HEK293 (cell line): ENCODE measurements around the gene POLR3A.

Source experiments
- CTCF ChIA-PET: fragments of 350-600 bp; formaldehyde crosslinking; extraction: SDS; loops from one replicate; lab custom pipeline; 2021; ENCODE audit warnings: antibody characterized with exemption; lab: Yijun Ruan, JAX
- POLR2A ChIA-PET: fragments of 300-600 bp; formaldehyde crosslinking; extraction: SDS; loops from one replicate; lab custom pipeline; 2020; ENCODE audit warnings: antibody characterized with exemption, inconsistent platforms; lab: Yijun Ruan, JAX
- H3K27ac ChIP-seq: fragments of 200-500 bp; sonication (Bioruptor generic); 2 replicates; pipeline ENCODE4 v1.5.1; 2014; ENCODE audit warnings: low read depth, low read length, control low read depth, inconsistent platforms; ENCODE audit errors: extremely low read depth
- H3K36me3 ChIP-seq, 2 experiments: fragments of 200-500 bp in 1 of 2; sonication (Bioruptor generic) in 1 of 2; 1 replicate in 1 of 2; 2 replicates in 1 of 2; pipeline ENCODE4 v1.5.1; 2014 to 2017; ENCODE audit warnings: inconsistent platforms in 2 of 2, low read length in 2 of 2; ENCODE audit not compliant: control insufficient read depth in 2 of 2, insufficient read depth in 1 of 2
- H3K4me1 ChIP-seq: fragments of 200-500 bp; sonication (Bioruptor generic); 2 replicates; pipeline ENCODE4 v1.5.1; 2014; ENCODE audit warnings: mild to moderate bottlenecking, low read length, inconsistent platforms; ENCODE audit not compliant: control insufficient read depth, insufficient read depth
- H3K4me3 ChIP-seq: 2 replicates; pipeline ENCODE4 v1.5.1; 2011; ENCODE audit warnings: low read depth, mild to moderate bottlenecking, control low read depth, low read length, moderate library complexity
- H3K9me3 ChIP-seq: fragments of 200-500 bp; sonication (Bioruptor generic); 2 replicates; pipeline ENCODE4 v1.5.1; 2014; ENCODE audit warnings: low read depth, low read length, inconsistent platforms; ENCODE audit not compliant: control insufficient read depth, insufficient read depth
- HOXA7 ChIP-seq: sonication (generic); formaldehyde crosslinking; IDR thresholded peaks from 2 replicates; pipeline ENCODE4 v1.8.1; 2022; ENCODE audit warnings: missing genetic modification reagents, borderline replicate concordance
- KLF8 ChIP-seq: fragments of 450-650 bp; formaldehyde crosslinking; IDR thresholded peaks from 2 replicates; pipeline ENCODE4 v1.5.1; 2016; ENCODE audit warnings: missing biosample characterization, missing genetic modification characterization
- PRDM2 ChIP-seq: fragments of 450-650 bp; formaldehyde crosslinking; IDR thresholded peaks from 2 replicates; pipeline ENCODE4 v1.5.1; 2016; ENCODE audit warnings: missing biosample characterization, missing genetic modification characterization, borderline replicate concordance
- SCRT1 ChIP-seq: fragments of 450-650 bp; formaldehyde crosslinking; IDR thresholded peaks from 2 replicates; pipeline ENCODE4 v1.5.1; 2016; ENCODE audit warnings: missing biosample characterization, missing genetic modification characterization, borderline replicate concordance
- YY2 ChIP-seq: fragments of 450-650 bp; formaldehyde crosslinking; IDR thresholded peaks from 2 replicates; pipeline ENCODE4 v1.5.1; 2016; ENCODE audit warnings: missing biosample characterization, missing genetic modification characterization
- ZNF211 ChIP-seq: fragments of 450-650 bp; formaldehyde crosslinking; IDR thresholded peaks from 2 replicates; pipeline ENCODE4 v1.5.1; 2016; ENCODE audit warnings: low read depth, missing biosample characterization, missing genetic modification characterization
- ZNF223 ChIP-seq: fragments of 450-650 bp; formaldehyde crosslinking; IDR thresholded peaks from 2 replicates; pipeline ENCODE4 v1.5.1; 2016; ENCODE audit warnings: missing biosample characterization, missing genetic modification characterization
- ZNF404 ChIP-seq: fragments of 450-650 bp; formaldehyde crosslinking; IDR thresholded peaks from 2 replicates; pipeline ENCODE4 v1.5.1; 2017; ENCODE audit warnings: missing biosample characterization, missing genetic modification characterization
- ZNF488 ChIP-seq: fragments of 450-650 bp; formaldehyde crosslinking; IDR thresholded peaks from 2 replicates; pipeline ENCODE4 v1.5.1; 2016; ENCODE audit warnings: missing biosample characterization, missing genetic modification characterization
- ZNF510 ChIP-seq: fragments of 450-650 bp; formaldehyde crosslinking; IDR thresholded peaks from 2 replicates; pipeline ENCODE4 v1.5.1; 2018; ENCODE audit warnings: mild to moderate bottlenecking, missing genetic modification characterization, missing biosample characterization; ENCODE audit not compliant: insufficient replicate concordance
- ZNF530 ChIP-seq: fragments of 450-650 bp; formaldehyde crosslinking; IDR thresholded peaks from 2 replicates; pipeline ENCODE4 v1.5.1; 2016; ENCODE audit warnings: low read depth, missing biosample characterization, missing genetic modification characterization
- ZNF544 ChIP-seq: fragments of 450-650 bp; formaldehyde crosslinking; IDR thresholded peaks from 2 replicates; pipeline ENCODE4 v1.5.0; 2017; ENCODE audit warnings: missing biosample characterization, missing genetic modification characterization
- ZNF555 ChIP-seq: fragments of 450-650 bp; formaldehyde crosslinking; conservative IDR thresholded peaks from 2 replicates; pipeline ENCODE4 v1.5.1; 2017; ENCODE audit warnings: missing biosample characterization, mild to moderate bottlenecking, missing genetic modification characterization, inconsistent platforms
- ZNF639 ChIP-seq: fragments of 450-650 bp; formaldehyde crosslinking; IDR thresholded peaks from 2 replicates; pipeline ENCODE4 v1.5.1; 2016; ENCODE audit warnings: missing biosample characterization, missing genetic modification characterization
- ZNF701 ChIP-seq: fragments of 450-650 bp; formaldehyde crosslinking; IDR thresholded peaks from 2 replicates; pipeline ENCODE4 v1.5.1; 2016; ENCODE audit warnings: missing biosample characterization, missing genetic modification characterization
- ZNF785 ChIP-seq: fragments of 450-650 bp; formaldehyde crosslinking; IDR thresholded peaks from 2 replicates; pipeline ENCODE4 v1.5.1; 2016; ENCODE audit warnings: missing biosample characterization, missing genetic modification characterization
- ZSCAN5A ChIP-seq: fragments of 450-650 bp; formaldehyde crosslinking; IDR thresholded peaks from 2 replicates; pipeline ENCODE4 v1.5.1; 2016; ENCODE audit warnings: missing biosample characterization, missing genetic modification characterization

POLR3A gene

GRCh38 chr10:77987671-77988255 lies 41.6 kb downstream of the POLR3A start:
- Histone ChIP-seq H3K4me3 (no peak overlapping the region), H3K9me3 (no peaks in the 10 kb centered on the region), H3K4me1 (no peaks in the 10 kb centered on the region), H3K36me3 (peaks cover 39 to 98% of the 10 kb centered on the region in 2 experiments), H3K27ac (no peak overlapping the region)
- ChIA-PET CTCF (no interaction called here), POLR2A (no interaction called here)
- no peak for TF ChIP-seq ZNF510
- TF ChIP-seq ZNF530 (tag by site-specific recombination) = no peak
- no peak for TF ChIP-seq SCRT1 (tag by site-specific recombination)
- no peak for TF ChIP-seq HOXA7 (CRISPR knock-in tag)
- TF ChIP-seq ZNF211 (tag by site-specific recombination) = no peak
- no peak for TF ChIP-seq ZSCAN5A
- no peak for TF ChIP-seq YY2 (tag by site-specific recombination)
- no peak for TF ChIP-seq ZNF223 (tag by site-specific recombination)
- TF ChIP-seq PRDM2 (tag by site-specific recombination) = no peak
- TF ChIP-seq ZNF404 (tag by site-specific recombination) = no peak
- no peak for TF ChIP-seq ZNF544 (tag by site-specific recombination)
- no peak for TF ChIP-seq ZNF701
- TF ChIP-seq ZNF785 (tag by site-specific recombination) = no peak
- no peak for TF ChIP-seq ZNF639 (tag by site-specific recombination)
- TF ChIP-seq ZNF488 (tag by site-specific recombination) = no peak

- H3K9me3 ChIP-seq = no peaks in the 10 kb centered on the region
- POLR2A ChIA-PET = no interaction called here
- CTCF ChIA-PET = no interaction called here
- no peak overlapping the region for H3K4me3 ChIP-seq
- peaks cover 31 to 97% of the 10 kb centered on the region in 2 experiments for H3K36me3 ChIP-seq
- no peaks in the 10 kb centered on the region for H3K4me1 ChIP-seq
- H3K27ac ChIP-seq = no peak overlapping the region
- TF ChIP-seq KLF8 (no peak), ZNF555 (tag by site-specific recombination) (no peak)
- TF ChIP-seq, all 188 proteins: peak for 0
Observed at GRCh38 chr10:77984986-77985385, 44.3 kb downstream of the POLR3A start.
